DMS153 treated with DMSO at 0.1 percent for 48 hours (cell line): Measurements from ENCODE around the gene S100Z.
"Not testable (repeated sequence)": the region's sequence is repeated elsewhere in the genome, so short reads cannot be mapped to it uniquely, and the experiment has no call there.

Experiments used
- DNase-seq: peaks from one replicate; lab custom pipeline; 2025; ENCODE audit not compliant: unreplicated experiment; lab: John Stamatoyannopoulos, UW

The S100Z gene

GRCh38 chr5:76945238-76945637 lies 95.4 kb downstream of the S100Z start:
- DNase-seq = not testable (repeated sequence)

GRCh38 chr5:76946090-76946489 lies 96.3 kb downstream of the S100Z start:
- no peak for DNase-seq

GRCh38 chr5:76947082-76947503 lies 97.3 kb downstream of the S100Z start:
- DNase-seq = no peak

GRCh38 chr5:76952795-76953536 lies 103.2 kb downstream of the S100Z start, which contains the start of gene CRHBP:
TSS of gene CRHBP (plus strand) at chr5:76953045. CDS start at chr5:76953135, 90 bp downstream.
- no peak for DNase-seq

GRCh38 chr5:76953551-76954382 lies 104.0 kb downstream of the S100Z start:
- no peak for DNase-seq

GRCh38 chr5:76954383-76954763 lies 104.6 kb downstream of the S100Z start:
- no peak for DNase-seq

GRCh38 chr5:76956033-76956432 lies 106.2 kb downstream of the S100Z start:
- no peak for DNase-seq

GRCh38 chr5:76958991-76959767 lies 109.4 kb downstream of the S100Z start:
- DNase-seq = no peak

- DNase-seq = no peak
Measured at GRCh38 chr5:76960004-76960625, 110.3 kb downstream of the S100Z start.

- no peak for DNase-seq
Measured at GRCh38 chr5:76964060-76964459, 114.2 kb downstream of the S100Z start.
